Measurements from ENCODE around the gene ITGA7.

DNA sequence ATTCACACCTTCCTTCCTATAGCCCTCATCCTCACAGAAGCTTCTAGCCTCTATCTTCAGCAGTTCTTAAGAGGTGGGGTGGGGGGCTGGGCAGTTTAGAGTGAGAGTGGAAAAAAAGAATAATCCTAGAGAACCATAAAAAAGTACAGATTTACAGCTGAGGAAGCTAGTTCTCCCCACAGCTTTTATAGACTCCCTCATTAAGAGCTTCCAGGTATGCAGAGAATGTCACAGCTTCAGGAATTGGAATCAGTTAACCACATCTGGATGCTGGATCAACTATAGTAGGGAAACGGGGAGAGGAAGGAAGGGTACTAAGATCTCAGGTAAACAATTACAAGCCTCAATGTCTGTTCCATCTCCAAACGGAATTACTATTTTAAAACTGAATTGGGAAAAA is 47.5 kb upstream of the ITGA7 start:
- TF ChIP-seq, protein P1, sequence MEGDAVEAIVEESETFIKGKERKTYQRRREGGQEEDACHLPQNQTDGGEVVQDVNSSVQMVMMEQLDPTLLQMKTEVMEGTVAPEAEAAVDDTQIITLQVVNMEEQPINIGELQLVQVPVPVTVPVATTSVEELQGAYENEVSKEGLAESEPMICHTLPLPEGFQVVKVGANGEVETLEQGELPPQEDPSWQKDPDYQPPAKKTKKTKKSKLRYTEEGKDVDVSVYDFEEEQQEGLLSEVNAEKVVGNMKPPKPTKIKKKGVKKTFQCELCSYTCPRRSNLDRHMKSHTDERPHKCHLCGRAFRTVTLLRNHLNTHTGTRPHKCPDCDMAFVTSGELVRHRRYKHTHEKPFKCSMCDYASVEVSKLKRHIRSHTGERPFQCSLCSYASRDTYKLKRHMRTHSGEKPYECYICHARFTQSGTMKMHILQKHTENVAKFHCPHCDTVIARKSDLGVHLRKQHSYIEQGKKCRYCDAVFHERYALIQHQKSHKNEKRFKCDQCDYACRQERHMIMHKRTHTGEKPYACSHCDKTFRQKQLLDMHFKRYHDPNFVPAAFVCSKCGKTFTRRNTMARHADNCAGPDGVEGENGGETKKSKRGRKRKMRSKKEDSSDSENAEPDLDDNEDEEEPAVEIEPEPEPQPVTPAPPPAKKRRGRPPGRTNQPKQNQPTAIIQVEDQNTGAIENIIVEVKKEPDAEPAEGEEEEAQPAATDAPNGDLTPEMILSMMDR (IDR thresholded peaks at IDR 0.05) = no peak
- TF ChIP-seq POLR2A (IDR thresholded peaks at IDR 0.05) = no peak
